GDM1 (cell line): ENCODE measurements around the gene DLST.

Experiments
- DNase-seq: peaks from one replicate; lab custom pipeline; 2025; lab: John Stamatoyannopoulos, UW

Gene DLST

DNA sequence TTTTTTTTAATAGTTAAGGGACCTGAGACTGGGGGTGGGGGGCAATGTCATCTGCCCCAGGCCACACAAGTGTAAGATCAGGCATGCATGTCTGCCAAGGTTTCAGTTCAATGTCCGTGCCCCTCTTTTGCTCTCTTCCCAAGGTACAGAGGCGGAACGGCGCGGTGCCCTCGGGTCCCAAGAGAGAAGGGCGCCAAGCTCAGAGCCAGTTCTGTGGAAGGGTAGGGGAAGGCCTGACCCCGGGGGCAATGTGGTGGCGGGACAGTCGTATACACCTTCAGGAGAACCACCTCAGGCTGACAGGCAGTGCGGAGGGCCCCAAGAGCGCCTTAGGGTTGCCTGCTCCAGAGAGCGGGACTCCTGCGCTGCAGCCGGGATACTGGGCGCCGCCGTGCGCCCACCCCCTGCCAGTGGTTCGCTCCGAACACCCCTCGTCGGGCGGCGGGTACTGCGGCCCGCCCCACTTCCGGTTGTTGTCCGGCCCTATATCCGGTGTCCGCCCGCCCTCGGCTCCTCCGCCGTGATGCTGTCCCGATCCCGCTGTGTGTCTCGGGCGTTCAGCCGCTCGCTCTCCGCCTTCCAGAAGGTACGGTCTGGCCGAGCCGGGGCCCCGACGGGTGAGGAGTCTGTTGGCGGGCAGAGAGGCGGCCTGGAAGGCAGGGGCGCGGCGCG is at the start of gene DLST:
Gene DLST, plus strand, starts transcription at position 486 of the 672 bp plus-strand sequence. Its CDS starts 38 bp downstream, at position 524.
- peak; percentile 82 for DNase-seq

GRCh38 chr14:74832849-74833248 is 48.9 kb upstream of the DLST start:
- DNase-seq, result no peak

GRCh38 chr14:74834692-74835392 is 46.9 kb upstream of the DLST start:
- no peak for DNase-seq

GRCh38 chr14:74835645-74836250 is 46.0 kb upstream of the DLST start:
- no peak for DNase-seq

DNA sequence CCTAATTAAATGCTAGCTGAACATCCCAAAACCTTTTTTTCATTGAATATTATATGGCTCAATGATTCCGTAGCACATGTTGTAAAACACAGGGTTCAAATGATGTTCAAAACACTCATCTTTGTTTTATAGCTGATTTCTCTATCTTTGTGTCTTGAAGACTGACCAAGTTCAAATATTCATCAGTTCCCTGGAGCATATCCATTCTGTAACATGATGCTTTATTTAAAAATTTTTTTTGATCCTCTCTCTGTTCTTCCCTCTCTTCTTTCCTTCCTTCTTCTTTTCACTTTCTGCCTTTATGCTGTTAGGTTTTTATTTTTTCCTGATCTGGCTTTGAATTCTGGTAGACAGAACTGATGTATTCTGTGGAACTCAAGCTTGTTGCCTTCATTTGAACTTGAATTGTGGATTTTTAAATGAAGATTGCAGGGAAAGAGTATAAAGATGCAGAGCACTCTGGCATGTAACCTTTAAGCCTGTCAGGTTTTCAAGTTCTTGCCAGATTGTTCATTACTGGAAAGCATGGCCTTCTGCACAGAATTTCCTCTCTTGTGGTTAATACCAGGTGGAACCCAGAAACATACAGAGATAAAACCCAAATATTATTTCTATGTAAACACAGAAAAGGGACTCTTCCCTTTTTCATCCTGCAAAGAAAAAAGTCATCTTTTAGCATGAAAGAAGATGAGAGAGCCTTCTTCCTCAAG is 45.3 kb upstream of the DLST start:
- DNase-seq, result no peak

DNA sequence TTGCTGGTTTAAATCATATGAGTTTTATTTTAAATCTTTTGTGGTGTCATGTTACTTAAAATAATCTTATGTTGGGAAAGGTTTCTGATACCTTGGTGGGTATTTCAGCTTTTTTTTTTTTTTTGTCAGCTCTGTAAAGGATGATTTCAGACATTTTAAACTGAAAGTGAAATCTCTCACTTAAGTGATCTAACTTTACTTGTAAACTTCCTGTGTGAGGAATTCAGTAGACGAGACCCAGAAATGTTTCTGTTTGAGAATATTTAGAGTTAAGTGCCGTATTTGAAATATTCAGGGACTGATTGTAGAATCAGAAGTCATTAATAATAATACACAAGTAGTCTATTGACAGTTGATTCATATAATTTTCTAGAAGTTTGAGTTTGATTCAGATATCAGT is 43.5 kb upstream of the DLST start:
- DNase-seq, result no peak

DNA sequence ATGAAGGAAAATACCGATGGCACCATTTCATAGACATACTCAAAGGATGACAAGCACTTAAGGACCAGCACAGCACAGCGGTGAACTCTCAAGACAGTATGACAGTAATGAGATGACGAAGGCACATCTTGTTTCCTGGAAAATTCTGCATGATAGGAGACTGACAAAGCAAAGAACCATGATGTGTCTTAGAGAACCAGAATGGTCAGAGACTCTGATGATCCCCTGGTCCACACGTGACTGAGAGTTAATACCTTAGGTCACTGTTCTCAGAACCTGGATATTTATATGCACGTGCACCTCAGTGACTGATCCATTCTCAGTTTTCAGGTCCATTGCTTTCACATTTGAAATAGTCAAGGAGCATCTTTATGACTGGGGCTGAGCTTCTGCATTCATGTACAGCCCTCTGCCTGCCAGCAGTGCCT is 41.1 kb upstream of the DLST start:
- no peak for DNase-seq

GRCh38 chr14:74841230-74842207 is 40.2 kb upstream of the DLST start:
- peak; percentile 68 for DNase-seq

- DNase-seq, result no peak
Measured at GRCh38 chr14:74843653-74844052, 38.1 kb upstream of the DLST start.

GRCh38 chr14:74846168-74846567 is 35.5 kb upstream of the DLST start:
- no peak for DNase-seq

- no peak for DNase-seq
Measured at GRCh38 chr14:74846968-74847665, 34.6 kb upstream of the DLST start.

GRCh38 chr14:74848768-74849167 is 32.9 kb upstream of the DLST start:
- DNase-seq, result no peak

DNA sequence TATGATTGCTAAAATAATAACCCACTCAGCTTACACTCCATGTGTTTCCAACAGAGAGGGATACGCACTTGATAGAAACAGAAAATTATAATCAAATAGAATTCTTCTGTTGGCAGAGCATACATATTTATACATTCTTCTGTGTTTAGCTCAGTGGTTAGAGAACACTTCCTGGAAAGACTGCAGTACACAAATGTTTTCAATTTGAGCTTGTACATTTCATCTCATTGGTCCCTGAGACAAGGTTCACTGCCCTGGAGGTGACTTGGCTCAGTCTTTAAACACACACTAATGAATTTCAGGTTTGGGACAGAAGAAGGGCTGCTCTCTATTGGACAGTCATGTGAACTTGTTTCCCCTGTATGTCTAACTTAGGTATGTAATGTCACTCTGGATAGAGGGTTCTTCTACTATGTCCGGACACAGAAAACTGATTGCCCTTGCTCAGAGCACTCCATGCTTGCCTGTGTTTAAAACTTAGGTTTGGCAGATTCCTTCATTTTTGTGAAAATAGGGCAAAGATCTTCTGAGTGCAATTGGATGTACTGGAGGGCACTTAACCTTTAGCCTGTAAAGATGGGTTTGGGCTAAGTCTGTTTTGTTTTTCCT is 28.7 kb upstream of the DLST start:
- no peak for DNase-seq

DNA sequence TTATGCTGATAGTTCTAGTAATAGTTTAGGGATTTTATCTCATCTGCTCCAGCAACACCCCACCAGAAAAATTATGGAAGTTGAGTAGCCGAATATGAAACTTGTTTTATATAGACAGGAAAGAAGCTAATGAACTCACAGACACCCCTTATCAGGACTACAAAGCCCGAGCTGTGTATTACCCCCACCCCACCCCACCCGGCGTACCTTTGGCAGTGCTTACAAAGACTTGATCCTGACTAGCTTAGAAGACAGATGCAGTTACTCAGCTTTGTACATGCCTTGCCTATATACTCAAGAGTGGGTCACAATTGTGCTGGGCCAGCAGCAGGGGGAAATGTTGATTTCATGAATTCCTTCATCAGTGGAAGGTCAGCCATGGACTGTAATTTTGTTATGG is 28.1 kb upstream of the DLST start:
- DNase-seq, result no peak

- no peak for DNase-seq
Measured at GRCh38 chr14:74855021-74855420, 26.7 kb upstream of the DLST start.

DNA sequence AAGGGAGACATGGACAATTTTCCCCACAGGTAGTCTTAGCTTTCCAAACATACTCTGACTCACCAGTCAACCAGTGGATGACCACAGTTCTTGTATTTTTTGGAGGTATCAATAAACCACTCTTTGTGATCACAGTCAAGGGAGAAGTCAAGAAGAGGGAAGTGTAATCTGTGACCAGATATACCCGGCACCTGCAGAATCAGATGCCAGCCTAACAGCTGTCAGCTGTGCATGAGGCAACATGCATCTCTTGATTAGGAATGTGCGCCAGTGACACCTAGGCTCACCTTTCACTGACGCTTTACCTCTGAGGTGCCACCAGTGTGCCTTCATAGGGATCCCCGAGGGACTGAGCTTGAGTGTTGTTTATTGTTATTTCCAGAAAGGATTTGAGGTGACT is 25.8 kb upstream of the DLST start:
- DNase-seq, result no peak

- no peak for DNase-seq
Measured at GRCh38 chr14:74856366-74856765, 25.4 kb upstream of the DLST start.

DNA sequence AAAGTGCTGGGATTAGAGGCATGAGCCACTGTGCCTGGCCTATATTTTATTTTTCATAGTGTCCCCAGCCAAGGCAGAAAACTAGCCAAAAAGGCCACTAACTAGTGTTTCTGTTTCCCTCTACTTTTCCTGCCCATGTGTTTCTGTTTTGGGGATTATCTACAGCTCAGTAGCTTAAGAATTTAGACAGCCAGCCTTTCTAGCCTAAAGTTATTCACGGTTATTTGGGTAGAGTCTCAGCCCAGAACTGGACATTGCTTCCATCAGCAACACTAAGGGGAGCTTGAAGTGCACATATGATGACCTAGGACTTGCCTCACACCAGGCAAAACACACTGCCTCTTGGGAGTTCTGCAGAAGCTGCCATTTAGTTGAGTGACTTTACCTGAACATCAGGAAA is 23.7 kb upstream of the DLST start:
- DNase-seq, result no peak

DNA sequence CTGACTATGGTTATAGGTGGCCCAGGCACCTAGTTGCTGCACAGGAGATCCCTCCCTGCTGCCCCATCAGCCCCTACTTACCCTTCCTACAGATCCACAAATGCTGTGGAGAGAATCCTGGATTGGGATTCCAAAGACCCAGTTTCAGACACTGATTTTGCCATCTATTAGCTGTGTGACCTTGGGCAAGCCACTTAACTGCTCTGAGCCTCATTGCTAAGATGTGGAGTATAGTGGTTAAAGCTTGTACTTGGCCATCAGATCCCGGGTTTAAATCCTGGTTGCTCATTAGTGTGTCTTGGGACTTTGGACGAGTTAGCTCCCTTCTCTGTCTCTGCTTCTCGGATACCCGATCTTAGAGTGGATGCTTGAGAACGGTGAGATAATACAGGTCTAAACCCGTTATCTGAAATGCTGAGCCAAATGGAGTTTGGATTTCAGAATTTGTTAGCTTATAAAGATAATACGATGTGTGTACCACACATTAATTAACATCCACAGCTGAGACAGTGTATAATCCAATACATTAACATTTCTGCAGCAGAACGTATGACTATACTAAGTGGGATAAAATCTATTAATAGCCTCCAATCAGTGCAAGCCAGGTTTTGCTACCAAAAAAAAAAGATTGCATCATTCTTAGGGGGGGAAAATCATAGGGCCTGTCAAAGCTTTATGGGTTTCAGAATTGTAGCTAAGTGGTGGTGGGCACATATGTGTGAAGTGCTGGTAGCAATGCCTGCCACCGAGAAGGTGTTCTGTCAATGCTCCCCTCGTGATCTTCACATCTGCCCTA is 21.8 kb upstream of the DLST start:
- DNase-seq, result no peak
